Liver (tissue), 9 donors: ENCODE data around the gene ARHGEF33. TPM values are rescaled to one million over a fixed set of nuclear protein-coding genes. Genes with fewer than 3 reads are reported as not detected.

Experiments used
- DNase-seq: peaks from one replicate; pipeline ENCODE4 v3.0.0-alpha.2; 2017; ENCODE audit warnings: low spot score
- H3K27ac ChIP-seq, 2 donors: one replicate each; pipeline ENCODE4 v1.7.0; 2013; ENCODE audit warnings: inconsistent platforms in 2 of 2, low read length in 2 of 2, control low read depth in 1 of 2, low read depth in 1 of 2, mild to moderate bottlenecking in 1 of 2
- H3K27me3 ChIP-seq, 4 donors: one replicate each; pipeline versions ENCODE4 v1.6.1 to v1.7.0; 2013; ENCODE audit warnings: low read length in 3 of 4, inconsistent platforms in 1 of 4, mild to moderate bottlenecking in 1 of 4, moderate library complexity in 1 of 4; ENCODE audit not compliant: control insufficient read depth in 4 of 4, insufficient read depth in 4 of 4
- H3K36me3 ChIP-seq, 4 donors: one replicate each; pipeline versions ENCODE4 v1.6.1 to v1.7.0; 2013; ENCODE audit warnings: low read length in 3 of 4, mild to moderate bottlenecking in 3 of 4, low read depth in 1 of 4, moderate library complexity in 1 of 4; ENCODE audit not compliant: control insufficient read depth in 4 of 4, insufficient read depth in 3 of 4
- H3K4me1 ChIP-seq, 4 donors: one replicate each; pipeline versions ENCODE4 v1.6.1 to v1.7.0; 2013; ENCODE audit warnings: low read length in 3 of 4, mild to moderate bottlenecking in 3 of 4, moderate library complexity in 1 of 4; ENCODE audit not compliant: control insufficient read depth in 4 of 4, insufficient read depth in 4 of 4
- H3K4me3 ChIP-seq, 3 donors: one replicate each; pipeline versions ENCODE4 v1.6.1 to v1.7.0; 2013; ENCODE audit warnings: low read length in 3 of 3, control low read depth in 1 of 3, low read depth in 1 of 3, mild to moderate bottlenecking in 1 of 3
- H3K9ac ChIP-seq, 2 donors: one replicate each; pipeline ENCODE4 v1.7.0; 2013; ENCODE audit warnings: low read length in 2 of 2, mild to moderate bottlenecking in 2 of 2, moderate library complexity in 2 of 2, control low read depth in 1 of 2, low read depth in 1 of 2
- H3K9me3 ChIP-seq, 4 donors: one replicate each; pipeline versions ENCODE4 v1.6.1 to v1.7.0; 2013; ENCODE audit warnings: low read length in 3 of 4; ENCODE audit not compliant: control insufficient read depth in 4 of 4
- CTCF ChIP-seq: fragments of 150-350 bp; IDR thresholded peaks from 2 replicates; pipeline ENCODE4 v1.5.1; 2017; ENCODE audit warnings: improper control_type of control experiment, low read depth, low read length; ENCODE audit not compliant: missing input control
- EGR1 ChIP-seq, 2 donors: IDR thresholded peaks; 2 replicates each; pipeline ENCODE4 v1.6.1; 2016 to 2018; ENCODE audit warnings: antibody characterized with exemption in 2 of 2, low read depth in 2 of 2
- FOXA1 ChIP-seq: IDR thresholded peaks from 2 replicates; pipeline ENCODE4 v1.6.1; 2016; ENCODE audit warnings: antibody characterized with exemption
- FOXA2 ChIP-seq: IDR thresholded peaks from 2 replicates; pipeline ENCODE4 v1.6.1; 2016; ENCODE audit warnings: antibody characterized with exemption
- GABPA ChIP-seq, 2 donors: IDR thresholded peaks in 1 of 2; conservative IDR thresholded peaks in 1 of 2; 2 replicates each; pipeline ENCODE4 v1.6.1; 2016; ENCODE audit warnings: antibody characterized with exemption in 2 of 2, mild to moderate bottlenecking in 1 of 2, moderate library complexity in 1 of 2
- HNF4A ChIP-seq, 2 donors: conservative IDR thresholded peaks; 2 replicates each; pipeline ENCODE4 v1.6.1; 2016; ENCODE audit warnings: antibody characterized with exemption in 2 of 2, mild to moderate bottlenecking in 2 of 2
- HNF4G ChIP-seq: IDR thresholded peaks from 2 replicates; pipeline ENCODE4 v1.6.1; 2016; ENCODE audit warnings: antibody characterized with exemption
- JUND ChIP-seq, 2 donors: IDR thresholded peaks; 2 replicates each; pipeline ENCODE4 v1.6.1; 2016; ENCODE audit warnings: antibody characterized with exemption in 2 of 2
- NR2F2 ChIP-seq: IDR thresholded peaks from 2 replicates; pipeline ENCODE4 v1.6.1; 2016; ENCODE audit warnings: antibody characterized with exemption
- RAD21 ChIP-seq, 2 donors: IDR thresholded peaks; 2 replicates each; pipeline ENCODE4 v1.6.1; 2016; ENCODE audit warnings: antibody characterized with exemption in 2 of 2, mild to moderate bottlenecking in 2 of 2
- RXRA ChIP-seq, 2 donors: IDR thresholded peaks; 2 replicates each; pipeline ENCODE4 v1.6.1; 2017 to 2018; ENCODE audit warnings: antibody characterized with exemption in 2 of 2, mild to moderate bottlenecking in 1 of 2
- SP1 ChIP-seq: IDR thresholded peaks from 2 replicates; pipeline ENCODE4 v1.6.1; 2018; ENCODE audit warnings: antibody characterized with exemption, mild to moderate bottlenecking
- TAF1 ChIP-seq: conservative IDR thresholded peaks from 2 replicates; pipeline ENCODE4 v1.6.1; 2016; ENCODE audit warnings: antibody characterized with exemption, mild to moderate bottlenecking
- YY1 ChIP-seq: IDR thresholded peaks from 2 replicates; pipeline ENCODE4 v1.6.1; 2016; ENCODE audit warnings: antibody characterized with exemption, mild to moderate bottlenecking
- ZBTB33 ChIP-seq: IDR thresholded peaks from 2 replicates; pipeline ENCODE4 v1.6.1; 2016; ENCODE audit warnings: antibody characterized with exemption
- WGBS: extraction: QIAGEN DNeasy Blood & Tissue Kit; methylation state at CpG from one replicate; pipeline ENCODE4 v1.1.7; 2013; 5-methylcytosine and 5-hydroxymethylcytosine counted together
- polyA plus RNA-seq, 2 donors: library from polyadenylated mRNA; stranded (reverse) in 1 of 2; unstranded in 1 of 2; fragments of 200-250 nt in 1 of 2; fragments of >200 nt in 1 of 2; fragmentation: Nextera tagmentation in 1 of 2; extraction: Ambion mirVana in 1 of 2; gene quantifications; one replicate each; pipeline versions ENCODE4 v1.2.1 to v1.2.3, GENCODE V29; 2013 to 2015
- total RNA-seq, 2 donors: library from RNA; depleted of rRNA; stranded (reverse); fragments of >200 nt; gene quantifications; one replicate each; pipeline ENCODE4 v1.2.3, GENCODE V29; 2014
- TF ChIP-seq, protein P1 (sequence below): IDR thresholded peaks from 2 replicates; pipeline ENCODE4 v1.6.1; 2016; ENCODE audit warnings: antibody characterized with exemption, mild to moderate bottlenecking
- TF ChIP-seq, protein P2 (sequence below): IDR thresholded peaks from 2 replicates; pipeline ENCODE4 v1.6.1; 2016; ENCODE audit warnings: antibody characterized with exemption
- TF ChIP-seq, protein P3 (sequence below): IDR thresholded peaks from 2 replicates; pipeline ENCODE4 v1.6.1; 2016; ENCODE audit warnings: antibody characterized with exemption
- donor health status: healthy.
- donor health status: healthy.
- donor health status: healthy.
- donor health status: healthy.
- donor health status: healthy.

The ARHGEF33 gene
- total and polyA plus RNA-seq, 4 donors, result 0.05 to 0.33 (median 0.08) TPM; not detected in 1

GRCh38 chr2:38875576-38876367 is 13.9 kb upstream of the ARHGEF33 start, which contains the start of the genes DHX57 and MORN2:
TSS of gene DHX57 (minus strand) at chr2:38875934. CDS start at chr2:38868405, 7,529 bp downstream.
TSS of gene MORN2 (plus strand) at chr2:38875976.
- TF ChIP-seq HNF4G, result no peak
- no peak for TF ChIP-seq ZBTB33
- TF ChIP-seq TAF1, result no peak
- no peak for TF ChIP-seq JUND (IDR thresholded peaks at IDR 0.05)
- TF ChIP-seq GABPA (IDR thresholded peaks at IDR 0.05 in 1 of 2, conservative IDR thresholded peaks at IDR 0.05 in 1 of 2), result peak; percentile 63 to 91
- TF ChIP-seq, protein P1, sequence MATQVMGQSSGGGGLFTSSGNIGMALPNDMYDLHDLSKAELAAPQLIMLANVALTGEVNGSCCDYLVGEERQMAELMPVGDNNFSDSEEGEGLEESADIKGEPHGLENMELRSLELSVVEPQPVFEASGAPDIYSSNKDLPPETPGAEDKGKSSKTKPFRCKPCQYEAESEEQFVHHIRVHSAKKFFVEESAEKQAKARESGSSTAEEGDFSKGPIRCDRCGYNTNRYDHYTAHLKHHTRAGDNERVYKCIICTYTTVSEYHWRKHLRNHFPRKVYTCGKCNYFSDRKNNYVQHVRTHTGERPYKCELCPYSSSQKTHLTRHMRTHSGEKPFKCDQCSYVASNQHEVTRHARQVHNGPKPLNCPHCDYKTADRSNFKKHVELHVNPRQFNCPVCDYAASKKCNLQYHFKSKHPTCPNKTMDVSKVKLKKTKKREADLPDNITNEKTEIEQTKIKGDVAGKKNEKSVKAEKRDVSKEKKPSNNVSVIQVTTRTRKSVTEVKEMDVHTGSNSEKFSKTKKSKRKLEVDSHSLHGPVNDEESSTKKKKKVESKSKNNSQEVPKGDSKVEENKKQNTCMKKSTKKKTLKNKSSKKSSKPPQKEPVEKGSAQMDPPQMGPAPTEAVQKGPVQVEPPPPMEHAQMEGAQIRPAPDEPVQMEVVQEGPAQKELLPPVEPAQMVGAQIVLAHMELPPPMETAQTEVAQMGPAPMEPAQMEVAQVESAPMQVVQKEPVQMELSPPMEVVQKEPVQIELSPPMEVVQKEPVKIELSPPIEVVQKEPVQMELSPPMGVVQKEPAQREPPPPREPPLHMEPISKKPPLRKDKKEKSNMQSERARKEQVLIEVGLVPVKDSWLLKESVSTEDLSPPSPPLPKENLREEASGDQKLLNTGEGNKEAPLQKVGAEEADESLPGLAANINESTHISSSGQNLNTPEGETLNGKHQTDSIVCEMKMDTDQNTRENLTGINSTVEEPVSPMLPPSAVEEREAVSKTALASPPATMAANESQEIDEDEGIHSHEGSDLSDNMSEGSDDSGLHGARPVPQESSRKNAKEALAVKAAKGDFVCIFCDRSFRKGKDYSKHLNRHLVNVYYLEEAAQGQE, result peak; percentile 51
- TF ChIP-seq HNF4A (conservative IDR thresholded peaks at IDR 0.05), result peak; percentile 78 to 82
- peak; percentile 74 for TF ChIP-seq SP1
- TF ChIP-seq EGR1 (IDR thresholded peaks at IDR 0.05; ENCODE audit: low read depth in 2 of 2), result no peak
- no peak for TF ChIP-seq YY1
- TF ChIP-seq FOXA1, result no peak
- TF ChIP-seq CTCF, result no peak
- peak; percentile 87 for TF ChIP-seq NR2F2
- TF ChIP-seq, protein P2, sequence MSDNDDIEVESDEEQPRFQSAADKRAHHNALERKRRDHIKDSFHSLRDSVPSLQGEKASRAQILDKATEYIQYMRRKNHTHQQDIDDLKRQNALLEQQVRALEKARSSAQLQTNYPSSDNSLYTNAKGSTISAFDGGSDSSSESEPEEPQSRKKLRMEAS, result peak; percentile 67
- peak in 1 of 2 donors; percentile 45 for TF ChIP-seq RXRA (IDR thresholded peaks at IDR 0.05)
- peak in 1 of 2 donors; percentile 9 for TF ChIP-seq RAD21 (IDR thresholded peaks at IDR 0.05)
- TF ChIP-seq, protein P3, sequence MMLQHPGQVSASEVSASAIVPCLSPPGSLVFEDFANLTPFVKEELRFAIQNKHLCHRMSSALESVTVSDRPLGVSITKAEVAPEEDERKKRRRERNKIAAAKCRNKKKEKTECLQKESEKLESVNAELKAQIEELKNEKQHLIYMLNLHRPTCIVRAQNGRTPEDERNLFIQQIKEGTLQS, result no peak
- no peak for TF ChIP-seq FOXA2
- Histone ChIP-seq H3K4me1 (peaks cover 1 to 17% (median 12%) of the 10 kb centered on the region in 4 donors), H3K4me3 (peak within 1 kb of the TSS; percentile 68 to 99 (median 94)), H3K9me3 (no peaks in the 10 kb centered on the region), H3K36me3 (peaks cover 0 to 2% (median under 1%) of the 10 kb centered on the region in 4 donors), H3K27ac (peak within 1 kb of the TSS; percentile 10 to 16), H3K9ac (peak within 1 kb of the TSS; percentile 6 to 50), H3K27me3 (no peaks in the 10 kb centered on the region)
- peak; percentile 87 for DNase-seq
- WGBS, result 1% methylated on average over 52 of the region's 52 CpGs
